Activated CD4-positive, alpha-beta memory T cell treated with anti-CD3 and anti-CD28 coated beads, Interleukin-2, amount 10 ng/mL, durations not matched to agents 7 days and 5 days (primary cell): ENCODE measurements around the gene TAF3. TPM values are rescaled to one million over a fixed set of nuclear protein-coding genes. Genes with fewer than 3 reads are reported as not detected.

ENCODE experiments used
- CTCF ChIA-PET: fragments of 350-600 bp; sonication (Branson Sonifier 250); formaldehyde crosslinking; loops from one replicate; lab custom pipeline; 2021; ENCODE audit warnings: antibody characterized with exemption, inconsistent platforms; lab: Charles Lee
- POLR2A ChIA-PET: fragments of 350-600 bp; sonication (Branson Sonifier 250); formaldehyde crosslinking; loops from one replicate; lab custom pipeline; 2021; ENCODE audit warnings: antibody characterized with exemption; lab: Charles Lee
- DNase-seq: peaks from one replicate; pipeline ENCODE4 v3.0.0-alpha.2; 2020
- H3K27ac Mint-ChIP-seq: one replicate; pipeline ENCODE4 v1.8.0; 2021; ENCODE audit warnings: mild to moderate bottlenecking, mixed read lengths
- H3K27me3 Mint-ChIP-seq: one replicate; pipeline ENCODE4 v1.8.0; 2021; ENCODE audit warnings: mixed read lengths
- H3K36me3 Mint-ChIP-seq: one replicate; pipeline ENCODE4 v1.8.0; 2021; ENCODE audit warnings: low read depth, mixed read lengths
- H3K4me1 Mint-ChIP-seq: one replicate; pipeline ENCODE4 v1.8.0; 2021; ENCODE audit warnings: mixed read lengths
- H3K4me3 Mint-ChIP-seq: one replicate; pipeline ENCODE4 v1.8.0; 2021; ENCODE audit warnings: mild to moderate bottlenecking, mixed read lengths
- H3K9me3 Mint-ChIP-seq: one replicate; pipeline ENCODE4 v1.8.0; 2021; ENCODE audit warnings: mixed read lengths
- total RNA-seq, 2 experiments: library from RNA; stranded (reverse); gene quantifications; one replicate each; pipeline ENCODE4 v1.2.3, GENCODE V29; 2021

Gene TAF3
- total RNA-seq, 2 experiments from 2014 or later, result 12.7 to 13.0 TPM

DNA sequence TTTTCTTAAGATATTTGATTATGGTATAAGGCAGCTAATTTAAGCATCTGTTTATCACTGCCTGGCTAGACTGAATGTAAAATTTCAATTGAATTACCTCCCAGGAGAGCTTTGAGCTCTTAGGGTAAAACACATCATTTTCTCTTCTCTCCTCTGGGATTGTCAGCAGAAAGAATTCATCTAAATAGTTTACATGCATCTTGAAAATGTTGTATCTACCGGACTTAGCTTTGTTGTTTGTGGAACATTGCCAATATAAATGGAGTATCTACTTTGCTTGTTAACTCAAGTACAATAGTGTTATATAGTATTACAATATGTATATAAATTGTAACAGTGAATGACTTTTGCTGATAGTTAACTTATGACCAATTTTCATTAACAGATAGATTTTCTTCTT is 73.3 kb downstream of the TAF3 start:
- Mint-ChIP-seq H3K27me3 (no peaks in the 10 kb centered on the region), H3K4me3 (no peak overlapping the region), H3K4me1 (peaks cover 15% of the 10 kb centered on the region), H3K36me3 (peaks cover 5% of the 10 kb centered on the region), H3K9me3 (no peaks in the 10 kb centered on the region), H3K27ac (no peak overlapping the region)
- CTCF ChIA-PET, result interaction anchor here (0.6 to 0.9 kb wide), 2 partner anchors 20 to 1409 kb away, joined by 3 read pairs; no protein-coding TSS in a partner anchor
- DNase-seq, result no peak
- POLR2A ChIA-PET, result no interaction called here

DNA sequence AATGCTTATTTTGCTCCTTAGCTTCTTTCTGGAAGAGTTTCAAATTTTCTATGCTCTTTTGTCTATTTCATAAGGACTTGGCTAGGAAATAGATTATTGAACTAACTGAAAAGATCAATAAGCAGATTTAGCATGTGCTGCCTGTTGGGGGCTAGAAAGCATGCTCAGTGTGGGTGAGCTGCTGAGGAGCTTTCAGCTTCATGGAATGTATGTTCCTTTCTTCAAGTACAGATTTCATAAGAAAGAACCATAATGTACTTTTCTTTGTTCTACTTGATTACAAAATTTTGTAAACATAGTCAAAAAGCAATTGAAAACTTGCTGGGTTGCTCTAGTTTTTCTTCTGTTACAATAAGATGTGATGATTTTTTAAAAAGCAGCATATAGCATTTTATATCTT is 73.8 kb downstream of the TAF3 start:
- CTCF ChIA-PET, result interaction anchor here (0.9 kb wide), 1 partner anchor 20 kb away, joined by 3 read pairs; no protein-coding TSS in a partner anchor
- H3K4me1 Mint-ChIP-seq, result peaks cover 15% of the 10 kb centered on the region
- no peak overlapping the region for H3K27ac Mint-ChIP-seq
- no peak for DNase-seq
- H3K9me3 Mint-ChIP-seq, result no peaks in the 10 kb centered on the region
- peaks cover 10% of the 10 kb centered on the region for H3K36me3 Mint-ChIP-seq
- no peaks in the 10 kb centered on the region for H3K27me3 Mint-ChIP-seq
- no peak overlapping the region for H3K4me3 Mint-ChIP-seq
- POLR2A ChIA-PET, result no interaction called here

DNA sequence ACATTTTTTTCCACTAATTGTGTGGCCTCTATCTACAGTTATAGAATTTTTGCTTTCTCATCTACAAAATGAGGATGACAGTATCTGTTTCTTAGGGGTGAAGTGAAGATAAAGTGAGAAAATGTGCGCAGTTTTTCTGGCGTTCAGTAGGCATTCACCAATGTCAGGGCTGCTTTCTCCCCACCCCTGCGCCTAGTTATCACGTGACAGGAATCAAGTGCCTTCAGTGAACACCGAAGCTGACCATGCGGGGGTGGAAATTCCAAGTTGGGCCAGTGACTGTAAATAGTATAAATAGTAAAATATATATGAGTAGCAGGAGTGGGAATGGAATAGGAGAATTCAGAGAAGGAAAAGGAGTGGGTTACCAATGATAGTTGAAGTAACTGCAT is 77.4 kb downstream of the TAF3 start:
- peaks cover 22% of the 10 kb centered on the region for H3K36me3 Mint-ChIP-seq
- peaks cover 14% of the 10 kb centered on the region for H3K4me1 Mint-ChIP-seq
- no peaks in the 10 kb centered on the region for H3K9me3 Mint-ChIP-seq
- ChIA-PET POLR2A (no interaction called here), CTCF (no interaction called here)
- no peak overlapping the region for H3K27ac Mint-ChIP-seq
- no peak for DNase-seq
- no peaks in the 10 kb centered on the region for H3K27me3 Mint-ChIP-seq
- H3K4me3 Mint-ChIP-seq, result no peak overlapping the region

DNA sequence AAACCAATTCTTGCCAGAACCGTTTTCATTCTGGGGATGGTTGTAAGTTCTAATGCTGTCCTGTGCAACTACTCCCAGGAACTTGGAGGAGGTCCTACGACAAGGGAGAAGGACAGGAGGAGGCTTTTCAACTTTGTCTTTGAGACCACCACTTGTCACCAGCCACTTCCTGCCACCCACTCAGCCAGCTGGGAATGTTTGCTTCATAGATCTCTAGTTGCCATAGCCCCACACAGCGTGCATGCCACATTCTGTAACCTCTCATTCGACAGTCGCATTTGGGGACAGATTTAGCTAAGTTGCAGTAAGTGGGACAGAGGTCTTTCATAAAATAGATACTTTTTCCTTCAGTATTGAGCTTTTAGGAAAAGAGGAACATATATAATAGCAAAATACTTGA is 78.0 kb downstream of the TAF3 start:
- CTCF ChIA-PET, result no interaction called here
- Mint-ChIP-seq H3K4me1 (peaks cover 11% of the 10 kb centered on the region), H3K4me3 (no peak overlapping the region), H3K27me3 (no peaks in the 10 kb centered on the region), H3K9me3 (no peaks in the 10 kb centered on the region), H3K36me3 (peaks cover 22% of the 10 kb centered on the region), H3K27ac (no peak overlapping the region)
- no peak for DNase-seq
- POLR2A ChIA-PET, result no interaction called here

DNA sequence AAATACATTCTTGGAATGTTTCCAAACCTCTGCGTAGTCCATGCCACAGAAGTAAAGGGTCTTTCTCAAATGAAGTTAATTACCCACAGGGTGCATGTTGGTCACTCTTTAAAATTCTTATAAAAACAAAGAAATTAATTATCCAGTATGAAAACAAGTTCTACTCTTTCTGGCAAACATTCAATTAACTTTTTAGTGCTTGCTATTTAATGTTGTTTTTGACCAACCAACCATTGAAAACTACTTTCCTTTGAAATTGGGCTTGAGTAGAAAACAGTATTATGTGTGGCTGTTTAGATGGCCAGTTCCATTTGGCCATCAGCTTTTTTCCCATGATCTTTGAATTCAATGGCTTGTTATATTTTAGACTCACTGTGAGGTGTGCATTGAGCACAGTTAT is 83.0 kb downstream of the TAF3 start:
- no peak overlapping the region for H3K4me3 Mint-ChIP-seq
- no peaks in the 10 kb centered on the region for H3K9me3 Mint-ChIP-seq
- peaks cover 11% of the 10 kb centered on the region for H3K4me1 Mint-ChIP-seq
- no peaks in the 10 kb centered on the region for H3K27me3 Mint-ChIP-seq
- no peak overlapping the region for H3K27ac Mint-ChIP-seq
- no peak for DNase-seq
- H3K36me3 Mint-ChIP-seq, result peaks cover 20% of the 10 kb centered on the region
- CTCF ChIA-PET, result no interaction called here
- POLR2A ChIA-PET, result no interaction called here

DNA sequence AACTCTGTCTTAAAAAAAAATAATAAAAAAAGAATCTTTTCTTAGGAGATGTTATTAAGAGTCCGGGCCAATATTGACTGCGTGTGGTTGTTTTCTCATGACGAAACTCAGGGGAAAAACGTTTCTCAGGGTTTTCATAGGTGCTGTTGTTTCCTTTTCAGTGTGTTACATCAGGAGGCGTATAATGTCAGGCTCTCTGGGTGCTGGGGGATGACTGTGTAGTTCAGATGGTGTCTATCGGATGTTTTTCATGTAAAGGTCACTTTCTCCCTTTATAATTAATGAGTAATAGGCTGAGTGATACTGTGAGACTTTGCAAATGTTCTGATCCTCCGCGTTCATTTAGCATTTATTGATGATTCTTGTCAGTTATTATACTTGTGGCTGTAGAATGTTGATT is 84.1 kb downstream of the TAF3 start:
- peaks cover 11% of the 10 kb centered on the region for H3K4me1 Mint-ChIP-seq
- H3K4me3 Mint-ChIP-seq, result no peak overlapping the region
- no peaks in the 10 kb centered on the region for H3K27me3 Mint-ChIP-seq
- ChIA-PET CTCF (no interaction called here), POLR2A (no interaction called here)
- H3K36me3 Mint-ChIP-seq, result peaks cover 12% of the 10 kb centered on the region
- no peak for DNase-seq
- H3K9me3 Mint-ChIP-seq, result no peaks in the 10 kb centered on the region
- H3K27ac Mint-ChIP-seq, result no peak overlapping the region

DNA sequence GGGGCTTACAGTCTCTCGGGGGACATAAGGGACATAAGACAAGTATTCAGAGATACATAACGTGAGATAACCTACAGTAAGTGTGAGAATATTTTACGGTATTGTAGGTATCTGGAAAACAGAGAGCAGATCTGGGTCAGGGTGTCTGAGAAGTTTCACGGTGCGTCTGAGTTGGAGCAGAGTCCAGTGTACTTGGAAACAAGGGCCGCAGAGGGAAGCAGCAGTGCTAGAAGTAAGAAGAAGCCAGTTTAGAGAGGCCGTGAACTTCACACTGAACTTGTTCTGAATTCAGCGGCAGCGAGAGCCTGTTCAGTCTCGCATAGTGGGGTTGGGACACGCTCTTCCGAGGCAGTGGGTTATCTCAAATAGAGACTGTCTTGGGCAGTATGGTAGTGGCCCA is 85.5 kb downstream of the TAF3 start:
- Mint-ChIP-seq H3K27ac (no peak overlapping the region), H3K36me3 (peaks cover 7% of the 10 kb centered on the region), H3K27me3 (no peaks in the 10 kb centered on the region), H3K4me1 (peaks cover 6% of the 10 kb centered on the region), H3K9me3 (no peaks in the 10 kb centered on the region), H3K4me3 (no peak overlapping the region)
- POLR2A ChIA-PET, result no interaction called here
- CTCF ChIA-PET, result no interaction called here
- DNase-seq, result no peak

DNA sequence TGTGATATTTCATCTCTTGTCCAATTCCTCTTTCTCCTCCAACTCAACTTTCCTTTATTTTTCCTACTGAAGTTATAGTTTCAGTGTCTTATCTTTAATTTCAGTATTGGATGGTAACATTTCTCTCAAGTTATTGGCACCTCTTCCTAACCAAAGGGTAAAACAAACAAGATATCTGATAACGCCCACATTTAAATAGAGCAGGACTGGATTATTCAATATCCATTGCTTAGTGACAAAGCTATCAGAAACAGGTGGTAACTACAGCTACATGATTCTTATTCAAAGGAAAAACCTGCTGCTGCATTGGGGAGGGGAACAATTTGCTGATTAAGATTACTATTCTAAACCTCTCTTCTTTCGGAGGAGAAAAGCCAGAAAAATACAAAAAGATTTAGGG is 87.8 kb downstream of the TAF3 start:
- no peak for DNase-seq
- Mint-ChIP-seq H3K4me1 (no peaks in the 10 kb centered on the region), H3K4me3 (no peak overlapping the region), H3K36me3 (no peaks in the 10 kb centered on the region), H3K27ac (no peak overlapping the region), H3K27me3 (no peaks in the 10 kb centered on the region), H3K9me3 (no peaks in the 10 kb centered on the region)
- POLR2A ChIA-PET, result no interaction called here
- CTCF ChIA-PET, result no interaction called here

DNA sequence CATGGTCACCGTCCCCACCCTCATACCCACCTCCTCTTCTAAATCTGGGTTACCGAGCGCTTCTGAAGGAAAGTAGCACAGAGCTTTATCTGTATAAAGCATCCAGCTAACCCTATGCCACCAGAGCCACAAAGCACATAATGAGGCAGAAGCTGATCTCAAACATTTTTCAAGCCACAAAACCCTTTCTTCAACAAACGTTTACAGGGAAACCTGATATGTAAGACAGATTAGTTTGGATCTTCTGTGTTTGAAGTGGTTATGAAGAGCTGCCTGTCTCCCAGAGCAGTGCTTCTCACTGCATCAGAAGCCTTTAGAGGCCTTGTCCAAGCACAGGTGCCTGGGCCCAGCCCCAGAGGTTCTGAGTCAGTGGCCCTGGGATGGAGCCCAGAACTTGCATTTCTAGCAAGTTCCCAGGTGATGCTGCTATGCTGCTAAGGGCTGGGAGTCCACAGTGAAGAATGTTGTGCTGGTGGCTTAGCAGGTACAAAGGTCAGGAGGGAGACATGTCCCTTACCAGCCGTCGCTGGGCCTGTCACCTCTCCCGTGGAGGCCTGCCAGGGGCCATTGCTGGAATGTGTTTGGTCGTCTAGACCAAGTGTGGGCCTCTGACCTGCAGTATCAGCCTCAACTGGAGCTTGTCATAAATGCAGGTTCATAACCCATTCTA is 90.4 kb downstream of the TAF3 start:
- Mint-ChIP-seq H3K27me3 (no peaks in the 10 kb centered on the region), H3K4me1 (no peaks in the 10 kb centered on the region), H3K4me3 (no peak overlapping the region), H3K27ac (no peak overlapping the region), H3K36me3 (no peaks in the 10 kb centered on the region), H3K9me3 (no peaks in the 10 kb centered on the region)
- ChIA-PET POLR2A (interaction anchor here (0.5 kb wide), 1 partner anchor 519 kb away, joined by 3 read pairs; no protein-coding TSS in a partner anchor), CTCF (no interaction called here)
- no peak for DNase-seq

DNA sequence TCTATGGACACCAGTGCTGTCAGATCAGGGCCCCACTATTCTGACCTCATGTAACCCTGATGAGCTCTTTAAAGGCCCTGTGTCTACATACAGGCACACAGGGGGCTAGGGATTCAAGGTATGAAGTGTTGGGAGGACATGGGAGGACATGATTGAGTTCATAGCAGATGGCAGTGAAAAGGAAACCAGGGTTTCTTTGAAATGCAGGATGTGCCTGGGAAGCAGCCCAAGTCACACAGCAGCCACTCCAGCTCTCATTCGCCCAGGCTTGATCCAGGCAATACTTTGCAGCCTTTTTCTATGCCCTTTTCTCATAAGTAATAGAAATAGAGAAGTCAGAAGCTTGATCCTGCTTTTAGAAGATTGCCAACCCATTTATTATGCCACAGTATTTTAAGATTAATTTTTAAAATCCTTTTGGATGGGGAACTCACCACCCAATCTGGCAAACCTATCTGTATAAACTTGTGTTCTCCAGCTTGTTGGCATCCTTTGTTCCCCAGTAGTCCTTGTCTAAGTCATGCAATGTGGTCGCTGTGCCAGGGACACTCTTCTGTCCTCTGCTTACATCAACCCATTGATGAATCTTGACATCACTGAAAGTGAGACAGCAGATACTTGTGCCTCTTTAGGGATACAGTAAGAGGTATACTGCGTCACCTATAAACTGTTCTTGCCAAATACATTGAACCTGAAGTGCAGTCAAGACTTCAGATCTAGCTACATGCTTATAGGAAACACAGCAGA is 95.0 kb downstream of the TAF3 start:
- Mint-ChIP-seq H3K9me3 (no peaks in the 10 kb centered on the region), H3K4me3 (no peak overlapping the region), H3K36me3 (no peaks in the 10 kb centered on the region), H3K4me1 (no peaks in the 10 kb centered on the region), H3K27me3 (no peaks in the 10 kb centered on the region), H3K27ac (no peak overlapping the region)
- no peak for DNase-seq
- POLR2A ChIA-PET, result no interaction called here
- CTCF ChIA-PET, result no interaction called here

DNA sequence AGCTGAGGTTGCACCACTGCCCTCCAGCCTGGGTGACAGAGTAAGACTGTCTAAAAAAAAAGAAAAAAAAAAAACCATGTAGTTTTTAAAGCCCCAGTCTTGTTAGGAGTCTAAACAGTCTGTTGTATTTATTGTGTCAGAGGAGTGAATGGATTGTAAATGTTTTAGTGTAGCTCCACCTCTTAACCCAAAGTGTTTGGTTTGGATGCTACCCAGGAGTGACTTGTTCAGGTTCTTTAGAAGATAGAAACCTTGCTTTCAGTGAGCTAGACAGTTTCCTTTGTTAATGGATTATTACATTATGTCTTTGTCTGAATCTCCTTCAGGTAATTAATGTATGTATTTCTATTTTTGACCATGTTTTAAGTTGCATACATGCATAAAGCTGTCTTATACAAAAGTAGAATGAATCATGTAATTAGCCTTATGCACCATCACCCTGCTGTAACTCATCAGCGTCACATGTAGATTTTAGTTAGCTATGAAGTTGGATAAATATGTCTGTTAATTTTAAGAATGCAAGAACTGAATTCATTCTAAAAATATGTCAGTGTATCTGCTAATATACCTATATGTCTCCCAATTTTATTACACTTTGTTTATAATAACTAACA is 97.7 kb downstream of the TAF3 start:
- Mint-ChIP-seq H3K27me3 (no peaks in the 10 kb centered on the region), H3K4me1 (no peaks in the 10 kb centered on the region), H3K9me3 (no peaks in the 10 kb centered on the region), H3K4me3 (no peak overlapping the region), H3K36me3 (no peaks in the 10 kb centered on the region), H3K27ac (no peak overlapping the region)
- DNase-seq, result no peak
- ChIA-PET CTCF (interaction anchor here (1.6 kb wide), 1 partner anchor 13 kb away, joined by 4 read pairs; no protein-coding TSS in a partner anchor), POLR2A (no interaction called here)

DNA sequence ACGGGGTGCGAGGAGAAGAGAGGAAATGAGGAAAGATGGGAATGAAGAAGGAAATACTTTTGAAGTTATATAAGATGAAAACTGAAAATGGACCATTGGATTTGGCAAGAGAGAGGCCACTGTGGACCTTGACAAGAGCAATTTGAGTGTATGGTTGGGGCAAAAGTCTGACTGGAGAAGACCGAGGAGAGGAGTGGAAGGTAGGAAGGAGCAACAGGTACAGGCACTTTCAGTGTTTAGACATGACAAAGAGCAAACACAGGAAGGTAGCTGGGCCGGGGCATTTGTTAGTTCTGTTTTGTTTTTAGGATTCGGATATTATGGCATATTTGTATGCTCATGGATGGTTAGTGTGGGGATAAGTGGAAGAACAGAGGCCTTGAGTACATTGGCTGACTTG is 99.4 kb downstream of the TAF3 start:
- DNase-seq, result no peak
- Mint-ChIP-seq H3K9me3 (no peaks in the 10 kb centered on the region), H3K4me1 (no peaks in the 10 kb centered on the region), H3K4me3 (no peak overlapping the region), H3K27me3 (no peaks in the 10 kb centered on the region), H3K36me3 (no peaks in the 10 kb centered on the region), H3K27ac (no peak overlapping the region)
- POLR2A ChIA-PET, result no interaction called here
- CTCF ChIA-PET, result interaction anchor here (1.6 kb wide), 1 partner anchor 15 kb away, joined by 4 read pairs; no protein-coding TSS in a partner anchor

DNA sequence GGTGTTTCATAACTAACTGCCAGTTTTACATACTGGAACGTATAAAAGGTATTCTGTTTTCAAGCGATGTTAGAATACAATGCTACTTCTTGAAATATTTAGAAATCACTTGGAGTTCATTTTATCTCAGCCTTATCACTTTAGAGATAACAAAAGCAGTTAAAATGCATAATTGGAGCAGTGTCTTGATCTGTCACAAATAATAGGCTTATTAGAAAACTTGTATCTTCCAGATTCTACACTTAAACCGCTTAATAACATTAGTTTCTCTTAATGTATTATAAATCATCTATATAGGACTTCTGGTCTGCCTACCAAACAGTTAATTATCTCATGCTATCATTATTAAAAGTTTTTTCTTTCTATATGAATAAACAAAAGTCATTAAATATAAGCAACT is 104.4 kb downstream of the TAF3 start:
- H3K4me1 Mint-ChIP-seq, result no peaks in the 10 kb centered on the region
- ChIA-PET POLR2A (no interaction called here), CTCF (no interaction called here)
- H3K27ac Mint-ChIP-seq, result no peak overlapping the region
- no peak overlapping the region for H3K4me3 Mint-ChIP-seq
- no peaks in the 10 kb centered on the region for H3K27me3 Mint-ChIP-seq
- no peak for DNase-seq
- no peaks in the 10 kb centered on the region for H3K9me3 Mint-ChIP-seq
- H3K36me3 Mint-ChIP-seq, result no peaks in the 10 kb centered on the region
